Measurements from ENCODE around the gene CD63.

- TF ChIP-seq L3MBTL2 (conservative IDR thresholded peaks at IDR 0.05) (no peak), SUZ12 (IDR thresholded peaks at IDR 0.05) (no peak), FOXK2 (IDR thresholded peaks at IDR 0.05) (no peak), FOXM1 (IDR thresholded peaks at IDR 0.05; ENCODE audit: borderline replicate concordance) (no peak), TARDBP (IDR thresholded peaks at IDR 0.05) (no peak), SP1 (IDR thresholded peaks at IDR 0.05) (no peak), FOXA1 (IDR thresholded peaks at IDR 0.05) (no peak), BHLHE40 (IDR thresholded peaks at IDR 0.05; ENCODE audit: borderline replicate concordance) (no peak), ARNT (IDR thresholded peaks at IDR 0.05) (no peak), NFRKB (IDR thresholded peaks at IDR 0.05) (no peak)
Observed at GRCh38 chr12:55746174-55746912, 17.5 kb upstream of the CD63 start.
